ENCODE data around the gene DIAPH2.
A peak's percentile ranks its signal among the peaks of the same experiment; 100 is the strongest.
"Not testable (repeated sequence)": the region's sequence is repeated elsewhere in the genome, so short reads cannot be mapped to it uniquely, and the experiment has no call there.

The DIAPH2 gene

DNA sequence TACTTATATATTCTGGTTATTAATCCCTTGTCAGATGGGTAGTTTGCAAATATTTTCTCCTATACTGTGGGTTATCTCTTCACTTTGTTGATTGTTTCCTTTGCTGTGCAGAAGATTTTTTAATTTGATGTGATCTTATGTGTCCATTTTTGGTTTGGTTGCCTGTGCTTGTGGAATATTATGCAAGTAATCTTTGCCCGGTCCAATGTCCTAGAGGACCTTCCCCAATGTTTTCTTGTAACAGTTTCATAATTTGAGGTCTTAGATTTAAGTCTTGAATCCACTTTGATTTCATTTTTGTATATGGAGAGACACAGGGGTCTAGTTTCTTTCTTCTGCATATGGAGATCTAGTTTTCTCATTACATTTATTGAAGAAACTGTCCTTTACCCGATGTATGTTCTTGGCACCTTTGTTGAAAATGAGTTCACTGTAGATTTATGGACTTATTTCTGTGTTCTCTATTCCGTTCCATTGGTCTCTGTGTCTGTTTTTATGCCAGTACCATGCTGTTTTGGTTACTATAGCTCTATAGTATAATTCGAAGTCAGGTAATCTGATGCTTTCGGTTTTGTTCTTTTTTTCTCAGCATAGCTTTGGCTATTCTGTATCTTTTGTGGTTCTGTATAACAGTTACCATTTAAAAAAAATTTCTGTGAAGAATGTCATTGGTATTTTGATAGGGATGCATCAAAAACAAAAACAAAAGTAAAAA, 34.7 kb downstream of the DIAPH2 start:
- DNase-seq: no peak

DNA sequence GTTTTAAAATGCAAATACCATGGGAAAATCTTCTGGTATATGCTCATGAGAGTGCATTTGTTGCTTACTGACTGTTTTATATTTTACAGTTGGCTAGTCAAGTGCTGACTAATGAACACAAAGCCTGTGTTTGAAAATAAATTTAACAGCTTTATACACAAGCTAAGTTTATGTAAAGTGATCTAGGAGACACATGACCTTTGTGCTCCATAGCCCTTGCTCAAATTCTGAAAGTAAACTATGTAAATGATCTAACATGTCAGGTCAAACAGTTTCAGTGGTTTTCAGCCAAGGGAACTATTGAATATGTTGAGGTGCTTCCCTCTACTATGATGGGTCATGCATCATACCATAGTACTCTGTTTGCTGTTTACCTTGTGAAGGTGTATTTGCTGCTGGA, 36.7 kb downstream of the DIAPH2 start:
- peak; percentile 92 for DNase-seq

DNA sequence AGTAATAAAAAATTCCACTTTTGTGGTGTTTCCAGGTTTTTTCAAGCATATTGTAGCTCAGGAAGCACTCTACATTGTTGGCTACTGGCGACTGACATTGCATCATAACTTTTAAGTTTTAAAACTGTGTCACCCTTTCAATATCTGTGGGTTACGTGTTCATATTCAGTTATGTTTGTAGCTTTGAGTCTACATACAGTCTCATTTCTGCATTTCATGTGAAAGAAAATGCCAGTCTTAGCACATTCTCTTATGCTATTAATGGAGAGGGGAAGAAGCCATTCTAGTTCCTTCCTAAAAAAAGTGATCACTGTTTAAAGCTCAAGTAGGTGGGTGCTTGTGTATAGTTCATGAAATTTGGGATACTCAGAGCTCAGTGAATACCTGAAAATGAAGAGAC, 38.1 kb downstream of the DIAPH2 start:
- no peak for DNase-seq

DNA sequence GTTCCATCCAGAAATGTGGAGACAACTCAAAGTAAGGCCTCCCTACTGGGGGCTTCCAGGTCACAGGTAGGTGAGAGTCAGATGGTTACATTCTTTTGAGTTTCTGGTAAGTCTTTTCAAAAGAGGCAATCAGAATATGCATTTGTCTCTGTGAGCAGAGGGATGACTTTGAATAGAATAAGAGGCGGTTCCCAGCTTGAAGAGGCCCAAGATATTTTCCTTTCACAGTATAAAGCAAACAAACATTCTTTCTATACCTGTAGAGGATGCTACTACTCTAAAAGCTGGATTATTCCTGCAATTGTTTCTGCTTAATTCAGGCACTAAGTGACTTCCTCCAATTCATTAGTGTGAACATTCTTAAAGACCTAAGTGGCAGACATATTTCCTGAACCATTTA, 44.4 kb downstream of the DIAPH2 start:
- DNase-seq: no peak

DNA sequence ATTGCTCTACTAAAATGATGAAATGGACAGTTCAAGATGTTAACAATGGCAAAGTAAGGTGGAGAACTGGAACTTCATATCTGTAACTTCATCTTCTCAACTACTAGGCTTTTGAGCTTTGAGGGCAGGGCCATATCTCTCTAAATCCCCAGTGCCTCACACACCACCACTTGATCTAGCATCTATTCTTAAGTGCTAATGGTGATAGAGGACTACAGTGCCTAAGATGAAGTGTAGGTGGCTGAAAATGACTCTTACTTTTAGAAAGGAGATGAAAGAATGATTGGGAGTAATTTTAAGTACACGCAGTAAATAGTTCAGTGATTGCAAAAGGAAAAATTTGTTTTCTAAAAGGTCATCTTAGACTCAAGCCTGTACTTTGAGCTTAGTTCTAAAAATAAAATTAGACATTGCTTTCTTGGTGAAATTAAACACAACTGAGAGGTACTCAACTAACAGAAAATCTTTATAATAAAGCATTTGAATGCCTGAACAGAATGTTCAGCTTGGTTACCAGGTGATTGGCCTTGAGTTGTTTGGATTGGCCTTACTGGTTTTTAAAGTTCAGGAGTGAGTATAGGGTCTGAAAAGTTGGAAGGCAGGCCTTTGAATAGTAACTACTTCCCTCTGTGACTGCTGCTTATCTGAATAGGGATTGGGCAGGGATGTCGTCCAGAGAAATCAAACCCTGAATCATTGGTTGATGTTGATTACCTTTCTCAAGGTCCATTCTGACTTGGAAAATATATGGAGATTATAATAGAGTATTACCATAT, 45.4 kb downstream of the DIAPH2 start:
- no peak for DNase-seq

DNA sequence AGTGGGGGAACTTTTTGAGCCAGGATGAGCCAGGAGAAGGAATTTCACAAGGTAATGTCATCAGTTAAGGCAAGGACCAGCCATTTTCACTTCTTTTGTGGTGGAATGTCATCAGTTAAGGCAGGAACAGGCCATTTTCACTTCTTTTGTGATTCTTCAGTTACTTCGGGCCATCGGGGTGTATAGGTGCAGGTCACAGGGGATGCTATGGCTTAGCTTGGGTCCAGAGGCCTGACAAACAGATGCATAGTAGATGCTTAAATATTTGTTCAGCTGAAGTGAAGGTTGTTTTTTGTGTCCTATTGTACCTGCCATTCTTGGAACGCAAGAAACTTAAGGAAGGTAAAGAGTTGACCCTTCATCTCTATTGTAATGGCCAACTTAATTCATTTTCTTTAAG, 46.4 kb downstream of the DIAPH2 start:
- DNase-seq: not testable (repeated sequence)

DNA sequence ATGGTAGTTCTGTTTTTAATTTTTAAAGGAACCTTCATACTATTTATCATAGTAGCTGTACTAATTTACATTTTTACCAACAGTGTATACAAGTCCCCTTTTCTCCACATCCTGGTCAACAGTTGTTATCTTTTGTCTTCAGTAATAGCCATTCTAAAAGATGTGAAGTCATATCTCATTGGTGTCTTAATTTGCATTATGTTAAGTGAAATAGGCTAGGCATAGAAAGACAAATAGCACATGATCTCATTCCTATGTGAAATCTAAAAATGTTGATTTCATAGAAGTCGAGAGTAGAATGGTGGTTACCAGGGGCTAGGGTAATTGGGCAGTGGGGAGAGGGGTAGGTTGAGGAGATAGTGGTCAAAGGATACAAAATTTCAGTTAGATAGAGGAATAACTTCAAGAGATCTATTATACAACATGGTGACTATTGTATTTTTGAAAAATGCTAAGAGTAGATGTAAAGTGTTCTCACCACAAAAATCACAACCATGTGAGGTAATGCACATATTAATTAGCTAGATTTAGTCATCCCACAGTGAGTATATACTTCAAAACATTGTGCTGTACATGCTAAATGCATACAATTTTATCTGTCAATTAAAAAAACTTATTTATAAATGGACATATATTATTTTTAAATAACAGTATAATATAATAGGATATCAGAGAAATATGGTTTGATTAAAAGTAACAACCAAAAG, 58.9 kb downstream of the DIAPH2 start:
- DNase-seq: no peak

DNA sequence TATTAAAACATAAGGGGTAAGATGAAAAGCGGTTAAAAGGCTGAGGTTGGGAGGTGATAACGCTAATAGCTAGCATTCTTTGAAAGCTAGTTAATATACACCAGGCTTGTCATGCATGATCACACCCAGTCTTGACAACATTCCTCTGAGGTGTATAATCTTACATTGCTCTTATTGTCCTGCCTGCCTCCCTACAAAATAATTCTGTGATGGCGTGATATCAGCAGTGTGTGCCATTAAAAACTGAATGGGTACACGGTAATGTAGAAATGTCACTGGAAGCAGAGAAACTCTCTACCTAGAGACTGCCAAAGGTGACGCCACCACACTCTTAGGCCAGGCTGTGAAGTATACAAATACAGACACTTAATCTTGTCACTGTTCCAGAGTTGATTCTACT, 68.1 kb downstream of the DIAPH2 start:
- DNase-seq: no peak

DNA sequence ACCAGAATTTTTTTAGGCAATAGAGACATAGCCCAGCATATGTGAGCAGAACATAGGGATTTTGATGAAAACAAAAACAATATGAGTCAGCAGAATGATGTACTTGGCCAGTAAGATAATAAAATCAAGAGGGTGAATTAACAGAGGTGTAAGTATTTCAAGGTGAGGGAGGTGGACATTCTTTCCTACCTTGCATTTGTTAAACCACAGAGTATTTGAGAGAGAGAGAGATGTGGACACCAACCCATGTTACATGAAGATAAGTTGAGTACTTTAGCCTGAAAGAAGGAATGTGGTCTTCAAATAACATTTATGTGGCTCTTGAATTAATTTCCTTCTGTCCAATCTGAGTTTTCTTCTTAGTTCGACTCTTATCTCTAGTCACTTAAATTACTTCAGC, 68.6 kb downstream of the DIAPH2 start:
- DNase-seq: no peak

DNA sequence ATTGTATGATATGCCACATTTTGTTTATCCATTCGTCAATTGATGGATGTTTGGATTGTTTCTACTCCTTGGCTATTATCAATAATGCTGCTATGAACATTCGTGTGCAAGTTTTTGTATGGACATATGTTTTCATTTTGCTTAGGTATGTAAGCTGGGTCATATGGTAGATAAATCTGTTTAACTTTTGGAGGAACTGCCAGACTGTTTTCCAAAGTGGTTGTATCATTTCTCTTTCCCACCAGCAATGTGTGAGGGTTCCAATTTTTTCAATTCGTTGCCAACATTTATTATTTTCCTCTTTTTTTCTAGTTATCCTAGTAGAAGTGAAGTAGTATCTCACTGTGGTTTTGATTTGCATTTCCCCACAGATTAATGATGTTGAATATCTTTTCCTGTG, 71.8 kb downstream of the DIAPH2 start:
- no peak for DNase-seq

DNA sequence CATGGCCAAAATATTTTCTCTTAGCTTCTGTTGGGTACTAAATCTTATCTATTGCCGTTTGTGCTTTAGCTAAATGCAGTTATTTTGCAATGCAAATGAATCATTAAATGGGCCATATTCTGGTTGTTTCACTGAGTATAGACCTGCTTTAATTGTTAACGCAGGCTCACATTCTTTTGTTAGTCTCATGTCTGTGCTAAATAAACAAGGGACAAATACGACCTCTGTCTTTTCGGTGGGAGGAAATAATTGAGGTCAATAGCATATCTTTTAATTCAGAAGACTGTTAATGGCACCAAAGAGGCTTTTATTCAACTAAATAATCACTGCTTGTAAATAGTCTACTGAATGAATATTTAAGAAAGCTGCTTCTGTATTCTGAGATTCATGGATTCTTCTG, 76.9 kb downstream of the DIAPH2 start:
- DNase-seq: no peak

DNA sequence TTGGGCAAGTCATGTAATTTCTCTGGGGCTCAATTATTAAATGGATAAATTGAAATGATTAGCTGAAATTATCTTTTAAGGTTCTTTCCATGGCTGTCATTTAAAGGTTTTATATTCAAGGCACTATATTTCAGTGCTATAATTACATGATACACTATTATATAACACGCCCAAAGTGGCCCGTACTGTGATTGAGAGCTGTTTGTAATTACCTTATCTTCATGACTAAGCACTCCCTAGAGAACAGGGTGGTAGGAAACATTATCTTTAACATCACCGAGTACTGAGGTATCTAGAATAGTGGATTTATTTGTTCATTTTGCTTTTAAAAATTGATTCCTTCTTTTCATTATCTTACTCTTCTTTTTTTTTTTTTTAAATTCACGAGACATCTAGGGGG, 79.0 kb downstream of the DIAPH2 start:
- DNase-seq: no peak

DNA sequence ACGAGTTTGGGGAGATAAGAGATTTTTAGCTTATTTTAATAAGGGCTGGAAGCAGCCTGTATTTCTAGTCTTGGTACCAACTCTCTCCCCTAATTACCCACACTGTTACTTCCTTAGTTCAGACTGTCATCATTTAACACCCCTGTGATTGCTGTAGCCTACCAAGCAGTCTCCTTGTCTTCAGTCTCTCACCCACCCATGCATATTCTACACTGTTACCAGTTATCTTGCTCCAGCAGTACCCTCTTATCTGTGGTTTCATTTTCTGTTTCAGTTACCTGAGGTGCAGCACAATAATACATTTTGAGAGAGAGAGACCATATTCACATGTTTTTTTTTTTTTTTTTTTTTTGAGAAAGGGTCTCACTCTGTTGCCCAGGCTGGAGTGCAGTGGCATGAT, 80.2 kb downstream of the DIAPH2 start:
- DNase-seq: no peak

DNA sequence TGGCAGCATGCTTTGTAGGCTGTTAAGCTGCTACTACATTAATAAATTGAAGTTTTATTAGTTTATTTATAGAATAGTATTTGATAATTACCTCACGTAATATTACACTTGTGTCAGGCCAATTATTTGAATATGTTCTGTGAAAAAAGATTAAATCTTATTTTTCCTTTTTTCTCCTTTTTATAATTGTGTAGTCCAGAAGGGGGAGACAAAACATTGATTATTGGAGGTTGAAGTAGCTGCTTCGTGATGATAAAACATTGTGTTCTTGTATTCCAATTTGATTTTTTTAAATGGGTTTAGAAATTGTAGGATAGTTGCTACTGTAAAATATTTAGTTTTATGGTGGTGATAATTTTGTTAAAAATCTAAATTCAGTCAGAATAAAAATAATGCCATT, 85.7 kb downstream of the DIAPH2 start:
- DNase-seq: no peak

DNA sequence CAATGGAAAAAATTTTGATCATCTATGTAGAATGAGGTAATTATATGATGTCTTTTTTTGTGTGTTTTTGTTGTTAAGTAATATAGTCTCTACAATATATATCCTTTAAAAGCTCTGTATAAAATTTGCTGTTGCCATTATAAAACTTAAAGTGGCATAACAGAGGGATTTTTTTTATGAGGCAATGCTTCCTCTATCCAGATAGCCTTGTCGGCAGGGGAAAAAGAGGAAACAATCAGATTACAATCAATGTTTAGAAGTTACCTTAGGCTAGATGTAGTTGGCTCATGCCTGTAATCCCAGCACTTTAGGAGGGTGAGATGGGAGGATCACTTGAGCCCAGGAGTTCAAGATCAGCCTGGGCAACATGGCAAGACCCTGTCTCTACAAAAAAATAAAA, 86.8 kb downstream of the DIAPH2 start:
- no peak for DNase-seq

DNA sequence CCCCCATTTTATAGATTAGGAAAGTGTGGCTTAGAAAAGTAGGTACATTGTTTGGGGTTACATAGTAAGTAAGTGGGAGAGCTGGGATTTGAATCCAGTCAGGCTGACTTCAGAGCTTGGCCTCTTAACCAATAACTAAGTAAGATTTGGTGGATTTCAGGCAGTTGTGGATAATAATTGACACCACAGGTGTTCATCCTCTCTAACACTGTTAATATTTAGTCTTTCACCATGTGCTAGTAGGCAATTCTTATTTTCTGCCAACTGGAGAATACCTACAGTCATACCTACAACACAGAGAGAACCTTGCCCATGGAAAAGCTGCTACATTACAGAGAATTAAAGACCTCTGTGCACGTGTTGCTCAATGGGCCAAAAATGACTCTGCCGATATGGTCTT, 89.5 kb downstream of the DIAPH2 start:
- DNase-seq: no peak

DNA sequence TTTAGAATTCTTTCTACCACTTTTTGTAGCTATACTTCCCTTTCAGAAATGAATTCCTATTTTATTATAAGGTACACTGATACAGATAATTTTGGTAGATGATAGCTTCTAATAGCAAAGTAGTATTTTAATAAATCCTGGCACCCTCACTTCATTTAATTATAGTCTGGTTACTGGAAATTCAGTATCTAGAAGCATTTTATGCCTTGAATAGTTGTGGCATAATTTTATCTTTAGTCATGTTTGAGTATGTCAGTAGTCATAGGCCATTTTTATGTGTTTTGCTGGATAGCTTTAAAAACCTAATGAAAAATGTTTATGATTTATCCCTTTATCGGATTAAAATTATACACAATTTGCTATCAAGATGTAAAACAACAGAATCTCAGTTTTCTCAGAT, 92.3 kb downstream of the DIAPH2 start:
- no peak for DNase-seq

DNA sequence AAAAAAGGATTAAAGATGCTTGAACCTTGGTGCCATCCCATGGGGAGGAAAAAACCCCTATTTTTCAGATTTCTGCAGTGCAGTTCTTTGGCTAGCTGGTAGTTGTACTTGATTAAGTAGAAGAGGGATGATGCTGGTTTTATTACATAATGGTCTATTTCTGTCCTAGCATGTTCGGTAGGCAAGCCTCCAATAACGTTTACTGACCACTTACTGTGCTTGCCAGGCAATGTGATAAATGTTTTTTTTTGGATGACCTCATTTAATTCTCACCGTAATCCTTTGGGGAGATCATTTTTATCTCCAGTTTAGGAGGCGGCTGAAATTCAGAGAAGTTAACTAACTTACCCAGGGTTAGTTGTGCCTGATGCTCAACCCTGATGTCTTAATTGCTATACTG, 106.9 kb downstream of the DIAPH2 start:
- no peak for DNase-seq

DNA sequence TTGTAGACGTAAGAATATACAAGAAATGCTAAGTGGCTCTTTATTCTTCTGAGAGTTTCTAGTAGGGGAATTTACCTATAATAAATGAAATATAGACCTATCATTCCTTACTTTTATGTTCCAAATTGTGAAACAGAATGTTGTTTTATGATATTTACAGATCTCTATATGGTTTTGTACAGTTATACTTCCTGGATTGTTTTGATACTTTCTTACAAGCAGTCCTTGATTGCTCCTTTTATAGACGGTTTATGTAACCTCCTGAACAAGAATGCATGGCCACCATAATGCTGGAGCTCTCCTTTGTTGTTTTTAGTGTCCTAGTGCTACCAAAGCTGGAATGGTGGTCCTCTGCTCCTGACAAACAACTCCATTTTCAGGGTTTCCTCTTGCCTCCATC, 107.4 kb downstream of the DIAPH2 start:
- DNase-seq: no peak

DNA sequence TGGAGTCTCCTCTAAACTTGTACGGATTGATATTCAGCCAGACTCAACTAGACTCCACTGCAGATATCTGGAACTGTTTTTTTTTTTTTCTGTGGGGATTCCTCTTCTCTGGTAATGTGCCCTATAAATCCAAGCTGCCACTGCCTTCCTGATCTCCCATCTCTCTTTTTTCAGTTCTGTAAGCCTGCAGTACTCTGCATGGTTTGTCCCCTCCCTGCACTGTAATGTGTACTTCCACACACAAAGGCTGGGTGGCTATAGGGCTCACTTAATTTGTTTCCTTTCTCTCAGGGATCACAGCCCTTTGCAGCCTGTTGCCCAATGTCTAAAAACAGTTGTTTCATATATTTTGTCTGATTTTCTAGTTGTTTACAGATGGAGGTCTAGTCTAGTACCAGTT, 114.3 kb downstream of the DIAPH2 start:
- no peak for DNase-seq

DNA sequence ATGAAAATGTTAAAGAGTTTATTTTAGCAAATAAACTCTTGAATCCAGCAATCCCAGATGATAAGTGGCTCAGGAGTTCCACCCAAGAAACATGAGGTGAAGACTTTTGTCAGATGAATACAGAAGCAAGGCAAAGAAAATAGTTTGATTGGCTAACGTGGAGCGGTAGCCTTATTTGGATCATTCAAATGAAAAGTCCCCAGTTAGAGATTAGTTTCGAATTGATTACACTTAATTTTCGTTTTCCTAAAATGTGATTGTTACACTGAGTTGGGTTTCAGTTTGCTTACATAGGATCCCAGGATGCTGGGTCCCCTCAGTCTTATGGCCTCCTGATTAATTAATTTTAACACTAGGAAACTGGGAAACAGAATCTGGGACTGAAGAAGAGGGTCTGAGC, 122.7 kb downstream of the DIAPH2 start:
- no peak for DNase-seq

DNA sequence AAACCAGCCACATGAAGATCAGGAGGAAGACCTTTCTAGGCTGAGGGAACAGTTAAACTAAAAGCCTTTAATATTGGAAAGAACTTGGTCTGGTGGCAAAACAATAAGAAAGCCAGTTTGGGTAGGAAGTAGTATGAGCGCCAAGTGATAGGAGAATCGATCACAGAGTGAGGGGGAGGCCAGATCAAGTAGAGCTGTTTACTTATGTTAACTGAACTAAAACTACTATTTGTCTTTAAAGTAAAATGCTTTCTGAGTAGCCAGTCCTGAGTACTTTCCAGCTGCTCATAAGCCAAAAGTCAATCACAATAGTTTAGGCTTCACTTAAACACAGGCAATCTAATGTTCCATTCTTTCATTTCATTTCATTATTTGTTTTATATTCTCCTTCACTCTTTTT, 136.3 kb downstream of the DIAPH2 start:
- DNase-seq: no peak

DNA sequence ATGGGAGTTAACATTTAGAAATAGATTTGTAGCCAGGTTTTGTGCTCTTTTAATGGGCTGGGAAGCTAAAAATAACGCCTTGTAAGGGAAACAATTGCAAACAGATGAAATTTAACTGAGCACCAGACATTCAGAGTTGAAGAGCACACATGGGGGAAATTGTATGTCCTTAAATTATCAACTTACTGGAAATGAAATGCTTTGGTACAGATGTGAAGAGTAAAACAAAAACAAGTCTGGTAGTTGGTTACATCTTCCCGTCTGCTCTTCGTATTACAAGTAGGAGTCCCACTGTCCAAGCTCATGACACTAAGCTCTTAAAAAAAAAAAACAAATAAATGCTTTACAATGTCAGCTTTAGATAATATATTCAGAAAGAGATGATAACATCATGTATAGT, 139.5 kb downstream of the DIAPH2 start:
- no peak for DNase-seq

DNA sequence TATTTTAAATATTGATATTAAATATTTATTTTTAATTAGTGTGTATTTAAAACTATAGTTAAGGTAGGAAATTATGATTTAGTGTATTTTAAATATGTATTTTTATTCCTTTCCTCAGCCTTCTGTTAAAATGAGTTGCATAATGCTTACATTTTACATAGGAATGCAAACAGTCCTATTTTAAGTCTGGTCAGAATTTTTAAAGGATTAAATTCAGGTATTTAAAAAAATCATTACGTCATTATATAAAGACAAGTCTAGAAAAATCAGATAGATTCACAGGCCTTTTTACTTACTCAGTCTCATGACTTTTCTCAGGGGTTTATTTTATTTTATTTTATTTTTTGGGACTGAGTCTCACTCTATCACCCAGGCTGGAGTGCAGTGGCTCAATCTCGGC, 148.7 kb downstream of the DIAPH2 start:
- DNase-seq: no peak
